ENCODE results near the gene SLX4. TPM values are rescaled to one million over a fixed set of nuclear protein-coding genes. Genes with fewer than 3 reads are reported as not detected.

The SLX4 gene
- polyA plus RNA-seq, 2 of the 4 experiments (the other 2 are of a cell fraction): 3.0 to 5.0 TPM

- H3K9me3 ChIP-seq: no peaks in the 10 kb centered on the region
- no peak overlapping the region for H3K4me3 ChIP-seq
- no peaks in the 10 kb centered on the region for H3K4me1 ChIP-seq
- DNase-seq (ENCODE audit: low read depth in 1 of 2, low spot score in 1 of 2) (no peak), FAIRE-seq (no peak), ATAC-seq (no peak)
- no peak for TF ChIP-seq NPAS2 (CRISPR knock-in tag; IDR thresholded peaks at IDR 0.05; ENCODE audit: borderline replicate concordance)
- TF ChIP-seq HMGXB4 (CRISPR knock-in tag; IDR thresholded peaks at IDR 0.05; ENCODE audit: borderline replicate concordance): no peak
- TF ChIP-seq JUNB (IDR thresholded peaks at IDR 0.05): no peak
- no peak for TF ChIP-seq FOSL2 (IDR thresholded peaks at IDR 0.05)
- TF ChIP-seq FOSL2 (CRISPR knock-in tag; IDR thresholded peaks at IDR 0.05): no peak
- no peak for TF ChIP-seq EHF (CRISPR knock-in tag; IDR thresholded peaks at IDR 0.05)
- no peak for TF ChIP-seq TFCP2L1 (CRISPR knock-in tag; IDR thresholded peaks at IDR 0.05)
- TF ChIP-seq EP300 (IDR thresholded peaks at IDR 0.05): no peak
- TF ChIP-seq JUN (IDR thresholded peaks at IDR 0.05): no peak
- no peak overlapping the region for H3K4me2 ChIP-seq
- no peak overlapping the region for H3K27ac ChIP-seq
- WGBS (ENCODE audit: missing lambda C conversion rate): 82% methylated on average over 7 of the region's 7 CpGs
- POLR2A ChIA-PET: no interaction called here
- CTCF ChIA-PET: interaction anchor here (0.6 kb wide), 1 partner anchor 93 kb away, joined by 3 read pairs; no protein-coding TSS in a partner anchor
Observed at GRCh38 chr16:3554351-3554928, 57.0 kb downstream of the SLX4 start.

GRCh38 chr16:3553138-3553923 lies 58.1 kb downstream of the SLX4 start:
- POLR2A ChIA-PET: no interaction called here
- ATAC-seq: no peak
- CTCF ChIA-PET: no interaction called here
- Histone ChIP-seq H3K27ac (no peak overlapping the region), H3K4me2 (no peak overlapping the region), H3K4me3 (no peak overlapping the region), H3K9me3 (no peaks in the 10 kb centered on the region), H3K4me1 (no peaks in the 10 kb centered on the region)
- no peak for FAIRE-seq
- 57% methylated on average over 11 of the region's 11 CpGs for WGBS (ENCODE audit: missing lambda C conversion rate)
- DNase-seq (ENCODE audit: low read depth in 1 of 2, low spot score in 1 of 2): peak in 1 of 2 experiments; percentile 21
- TF ChIP-seq HOXA7 (CRISPR knock-in tag; IDR thresholded peaks at IDR 0.05) (no peak), HOXB13 (CRISPR knock-in tag; IDR thresholded peaks at IDR 0.05; ENCODE audit: low read depth) (no peak), ELK1 (IDR thresholded peaks at IDR 0.05; ENCODE audit: low read depth, low read length) (no peak), CBX2 (IDR thresholded peaks at IDR 0.05; ENCODE audit: borderline replicate concordance, low read depth) (no peak), ZNF302 (CRISPR knock-in tag; IDR thresholded peaks at IDR 0.05) (no peak), CHD2 (IDR thresholded peaks at IDR 0.05; ENCODE audit: low read length, partially characterized antibody) (no peak), RFX5 (IDR thresholded peaks at IDR 0.05) (no peak), FOSB (CRISPR knock-in tag; IDR thresholded peaks at IDR 0.05) (no peak), HOXB5 (CRISPR knock-in tag; IDR thresholded peaks at IDR 0.05) (no peak), RAD21 (conservative IDR thresholded peaks at IDR 0.05 in 1 of 2, IDR thresholded peaks at IDR 0.05 in 1 of 2) (no peak), CTCF (IDR thresholded peaks at IDR 0.05) (no peak), NPAS2 (CRISPR knock-in tag; IDR thresholded peaks at IDR 0.05; ENCODE audit: borderline replicate concordance) (no peak), FOSL2 (IDR thresholded peaks at IDR 0.05) (no peak), FOSL2 (CRISPR knock-in tag; IDR thresholded peaks at IDR 0.05) (no peak), TFCP2L1 (CRISPR knock-in tag; IDR thresholded peaks at IDR 0.05) (no peak), HMGXB4 (CRISPR knock-in tag; IDR thresholded peaks at IDR 0.05; ENCODE audit: borderline replicate concordance) (no peak), JUNB (IDR thresholded peaks at IDR 0.05) (no peak), BCL3 (IDR thresholded peaks at IDR 0.05) (no peak)
